Skeletal muscle satellite cell (primary cell): ENCODE measurements around the gene PHF19.

ENCODE experiments used
- H3K27me3 ChIP-seq: 2 replicates; pipeline ENCODE4 v1.7.0; 2013; ENCODE audit warnings: low read length; ENCODE audit not compliant: control insufficient read depth, insufficient read depth
- H3K36me3 ChIP-seq: 2 replicates; pipeline ENCODE4 v1.7.0; 2013; ENCODE audit warnings: mild to moderate bottlenecking, control low read depth, low read length; ENCODE audit not compliant: insufficient read depth
- H3K4me1 ChIP-seq: 2 replicates; pipeline ENCODE4 v1.7.0; 2013; ENCODE audit warnings: low read length; ENCODE audit not compliant: control insufficient read depth, insufficient read depth
- H3K4me2 ChIP-seq: 2 replicates; pipeline ENCODE4 v1.7.0; 2013; ENCODE audit warnings: mild to moderate bottlenecking, low read length
- H3K4me3 ChIP-seq: 2 replicates; pipeline ENCODE4 v1.7.0; 2013; ENCODE audit warnings: low read length
- H3K9ac ChIP-seq: 2 replicates; pipeline ENCODE4 v1.7.0; 2013; ENCODE audit warnings: mild to moderate bottlenecking, low read depth, low read length, moderate library complexity
- H3K9me3 ChIP-seq: replicated peaks from 2 replicates; pipeline ENCODE4 v1.7.0; 2013; ENCODE audit warnings: mild to moderate bottlenecking, control low read depth, low read length

The PHF19 gene

GRCh38 chr9:120854596-120855327, 22.2 kb downstream of the PHF19 start:
- H3K27me3 ChIP-seq: no peaks in the 10 kb centered on the region
- H3K9me3 ChIP-seq: no peaks in the 10 kb centered on the region
- no peak overlapping the region for H3K9ac ChIP-seq
- no peak overlapping the region for H3K4me2 ChIP-seq
- H3K4me1 ChIP-seq: no peaks in the 10 kb centered on the region
- peaks cover 33% of the 10 kb centered on the region for H3K36me3 ChIP-seq
- no peak overlapping the region for H3K4me3 ChIP-seq

GRCh38 chr9:120853198-120853597, 23.8 kb downstream of the PHF19 start:
- no peak overlapping the region for H3K9ac ChIP-seq
- peaks cover 25% of the 10 kb centered on the region for H3K36me3 ChIP-seq
- no peaks in the 10 kb centered on the region for H3K27me3 ChIP-seq
- no peak overlapping the region for H3K4me3 ChIP-seq
- no peaks in the 10 kb centered on the region for H3K9me3 ChIP-seq
- H3K4me2 ChIP-seq: no peak overlapping the region
- H3K4me1 ChIP-seq: no peaks in the 10 kb centered on the region

DNA sequence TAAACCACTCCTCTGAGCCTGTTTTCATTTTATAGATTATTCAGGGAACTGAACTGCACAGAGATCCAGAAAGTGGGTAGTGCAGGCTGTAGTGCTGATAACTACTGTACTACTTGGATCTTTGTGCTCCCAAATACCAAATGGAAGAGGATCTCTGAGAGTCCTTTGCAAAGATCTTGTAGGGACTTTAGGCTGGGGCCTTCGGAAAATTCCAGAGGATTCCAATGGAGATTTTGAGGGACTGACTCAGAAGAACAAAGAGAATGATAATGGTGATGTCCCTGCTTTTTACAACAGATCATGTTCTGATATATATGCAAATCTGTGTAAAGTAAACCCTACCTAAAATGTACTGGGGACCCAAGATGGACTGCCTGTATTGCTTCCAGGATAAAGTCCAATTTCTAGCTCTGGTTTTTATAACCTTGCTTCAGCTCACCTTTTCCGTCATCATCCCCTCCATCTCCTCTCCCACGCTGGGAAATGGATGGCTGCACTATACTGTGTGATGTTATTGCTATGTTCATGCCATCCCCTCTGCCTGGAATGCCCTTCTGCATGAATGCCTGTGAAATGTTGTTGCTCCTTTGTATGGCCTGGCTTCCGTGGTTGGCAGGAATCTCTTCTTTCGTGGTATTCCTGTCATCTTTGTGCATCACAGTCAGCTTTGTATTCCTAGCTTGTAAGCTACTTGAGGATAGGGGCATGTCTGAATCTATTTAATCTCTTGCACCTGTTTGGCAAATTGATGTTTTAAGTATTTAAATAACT, 24.6 kb downstream of the PHF19 start:
- peaks cover 17% of the 10 kb centered on the region for H3K36me3 ChIP-seq
- no peaks in the 10 kb centered on the region for H3K9me3 ChIP-seq
- no peaks in the 10 kb centered on the region for H3K4me1 ChIP-seq
- H3K4me2 ChIP-seq: no peak overlapping the region
- H3K27me3 ChIP-seq: no peaks in the 10 kb centered on the region
- no peak overlapping the region for H3K9ac ChIP-seq
- H3K4me3 ChIP-seq: no peak overlapping the region

DNA sequence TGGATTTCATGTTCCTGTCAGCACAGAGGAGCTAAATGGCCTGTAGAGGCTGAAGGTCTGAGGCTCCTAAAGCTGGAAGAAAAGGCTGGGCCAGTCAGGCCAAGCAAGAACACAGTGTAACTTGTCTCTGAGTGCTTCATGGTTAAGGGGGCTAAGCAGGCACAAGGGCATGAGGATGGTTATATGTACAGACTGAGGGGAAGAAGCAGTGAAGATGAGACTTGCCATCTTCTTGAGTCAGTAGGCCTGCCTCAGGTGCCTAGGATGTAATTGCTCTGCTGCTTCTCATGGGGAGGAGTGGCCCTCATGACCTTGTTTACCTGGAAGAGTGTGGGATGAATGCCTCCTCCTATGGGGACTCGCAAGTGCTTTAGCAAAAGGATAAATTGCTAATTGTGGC, 25.5 kb downstream of the PHF19 start:
- Histone ChIP-seq H3K4me3 (no peak overlapping the region), H3K27me3 (no peaks in the 10 kb centered on the region), H3K4me2 (no peak overlapping the region), H3K36me3 (peaks cover 13% of the 10 kb centered on the region), H3K9me3 (no peaks in the 10 kb centered on the region), H3K4me1 (no peaks in the 10 kb centered on the region), H3K9ac (no peak overlapping the region)

DNA sequence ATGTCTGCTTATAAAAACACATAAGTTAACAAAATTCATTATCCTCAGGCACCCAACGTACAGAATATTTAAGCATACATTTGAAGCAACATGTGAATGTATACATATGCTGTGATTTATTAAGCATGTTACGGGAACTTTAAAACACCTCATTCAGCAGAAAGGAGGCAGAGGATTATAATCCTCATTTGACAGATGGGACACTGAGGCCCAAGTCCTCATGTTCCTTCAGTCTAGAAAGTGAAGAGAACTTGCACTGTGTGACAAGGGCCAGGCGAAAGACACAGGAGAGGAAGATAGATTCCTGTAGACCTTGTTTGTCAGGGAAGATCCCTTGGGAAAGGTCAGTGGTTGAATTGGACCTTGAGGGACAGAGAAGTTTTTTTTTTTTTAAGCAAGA, 26.7 kb downstream of the PHF19 start:
- no peak overlapping the region for H3K4me2 ChIP-seq

DNA sequence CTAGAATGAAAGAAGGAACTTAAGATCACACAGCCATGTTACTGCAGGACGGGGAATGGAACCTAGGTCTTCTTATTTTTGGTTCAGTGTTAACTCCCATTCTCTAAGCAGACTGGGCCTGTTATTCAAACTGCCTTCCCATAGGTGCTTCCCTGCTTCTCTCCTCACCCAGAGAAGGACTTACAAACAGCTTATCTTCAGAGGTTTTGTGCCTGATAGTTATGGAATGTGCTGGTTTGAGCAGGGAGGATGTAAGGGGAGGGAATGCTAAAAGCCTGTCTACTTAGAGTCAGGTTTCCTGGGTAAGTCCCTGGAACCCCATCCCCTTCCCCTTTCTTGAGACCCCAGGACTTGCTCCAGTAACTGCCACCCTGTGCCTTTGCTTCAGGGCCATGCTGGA, 30.1 kb downstream of the PHF19 start:
- no peaks in the 10 kb centered on the region for H3K9me3 ChIP-seq
- H3K9ac ChIP-seq: no peak overlapping the region
- H3K27me3 ChIP-seq: no peaks in the 10 kb centered on the region
- no peak overlapping the region for H3K4me3 ChIP-seq
- no peaks in the 10 kb centered on the region for H3K36me3 ChIP-seq
- no peak overlapping the region for H3K4me2 ChIP-seq
- H3K4me1 ChIP-seq: peaks cover 7% of the 10 kb centered on the region

More for the DNA sequence above, 26.7 kb downstream of the PHF19 start:
- Histone ChIP-seq H3K4me1 (no peaks in the 10 kb centered on the region), H3K27me3 (no peaks in the 10 kb centered on the region), H3K4me3 (no peak overlapping the region), H3K9me3 (no peaks in the 10 kb centered on the region), H3K36me3 (peaks cover 8% of the 10 kb centered on the region), H3K9ac (no peak overlapping the region)

- Histone ChIP-seq H3K4me2 (no peak overlapping the region), H3K9me3 (no peaks in the 10 kb centered on the region), H3K9ac (no peak overlapping the region), H3K4me3 (no peak overlapping the region), H3K4me1 (peaks cover 12% of the 10 kb centered on the region), H3K36me3 (no peaks in the 10 kb centered on the region), H3K27me3 (no peaks in the 10 kb centered on the region)
Measured at GRCh38 chr9:120846251-120846889, 30.6 kb downstream of the PHF19 start.

GRCh38 chr9:120845255-120845654, 31.7 kb downstream of the PHF19 start:
- peaks cover 12% of the 10 kb centered on the region for H3K4me1 ChIP-seq
- H3K4me2 ChIP-seq: no peak overlapping the region
- no peak overlapping the region for H3K4me3 ChIP-seq
- no peaks in the 10 kb centered on the region for H3K36me3 ChIP-seq
- H3K9me3 ChIP-seq: no peaks in the 10 kb centered on the region
- H3K27me3 ChIP-seq: no peaks in the 10 kb centered on the region
- H3K9ac ChIP-seq: no peak overlapping the region

DNA sequence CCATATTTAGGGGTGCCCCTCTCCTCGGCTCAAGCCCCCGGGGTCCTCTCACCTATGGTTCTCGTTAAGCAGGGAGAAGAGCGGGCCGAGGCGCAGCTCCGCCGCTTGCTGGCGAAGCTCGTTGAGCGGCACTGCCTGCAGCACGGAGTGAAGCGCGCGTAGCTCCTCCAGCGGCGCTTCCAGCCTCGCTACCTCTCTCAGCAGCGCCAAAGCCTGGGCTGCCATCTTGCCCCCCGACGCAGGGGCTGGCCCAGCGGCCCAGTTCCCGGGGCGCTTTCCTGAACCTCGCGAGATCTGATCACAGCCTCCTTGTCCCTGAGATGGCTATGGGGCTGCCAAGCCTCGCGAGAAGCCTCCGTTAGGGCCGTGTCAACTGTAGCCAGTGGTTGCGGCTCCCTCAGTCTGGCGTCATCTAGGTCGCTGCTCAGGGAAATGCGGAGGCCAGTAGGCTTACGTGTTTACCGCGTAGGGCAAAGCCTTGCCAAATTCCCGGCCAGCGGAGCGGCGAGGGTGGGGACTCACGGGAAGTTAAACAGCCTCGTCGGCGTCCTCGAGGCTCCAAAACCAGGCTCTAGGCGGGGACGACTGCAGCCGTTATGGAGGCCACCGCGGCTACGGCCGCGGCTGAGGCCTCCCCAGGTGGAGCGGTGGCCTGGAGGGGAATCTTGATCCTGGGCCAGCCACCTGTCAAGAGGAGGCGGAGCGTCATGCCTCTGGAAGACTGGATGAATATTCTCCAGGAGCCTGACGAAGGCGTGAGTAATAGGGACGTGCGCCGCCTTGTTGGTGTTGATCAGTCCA, 34.1 kb downstream of the PHF19 start, which contains the start of gene PSMD5:
PSMD5 (minus strand) TSS at position 238 of the 801 bp plus-strand sequence; CDS start at position 225, 13 bp downstream.
- H3K4me3 ChIP-seq: peak within 1 kb of the TSS; percentile 87
- H3K4me1 ChIP-seq: peaks cover 16% of the 10 kb centered on the region
- H3K4me2 ChIP-seq: peak within 1 kb of the TSS; percentile 83
- no peaks in the 10 kb centered on the region for H3K27me3 ChIP-seq
- peak within 1 kb of the TSS; percentile 97 for H3K9ac ChIP-seq
- H3K9me3 ChIP-seq: no peaks in the 10 kb centered on the region
- H3K36me3 ChIP-seq: peaks cover 9% of the 10 kb centered on the region

- peak overlapping the region; percentile 87 for H3K4me3 ChIP-seq
- H3K9ac ChIP-seq: peak overlapping the region; percentile 97
- H3K4me1 ChIP-seq: peaks cover 16% of the 10 kb centered on the region
- H3K27me3 ChIP-seq: no peaks in the 10 kb centered on the region
- H3K4me2 ChIP-seq: peak overlapping the region; percentile 81
- H3K36me3 ChIP-seq: peaks cover 9% of the 10 kb centered on the region
- no peaks in the 10 kb centered on the region for H3K9me3 ChIP-seq
Measured at GRCh38 chr9:120841930-120842684, 34.9 kb downstream of the PHF19 start.
